ENCODE results near the gene TRIM46.
"Not testable (repeated sequence)": the region's sequence is repeated elsewhere in the genome, so short reads cannot be mapped to it uniquely, and the experiment has no call there.

TRIM46 gene

DNA sequence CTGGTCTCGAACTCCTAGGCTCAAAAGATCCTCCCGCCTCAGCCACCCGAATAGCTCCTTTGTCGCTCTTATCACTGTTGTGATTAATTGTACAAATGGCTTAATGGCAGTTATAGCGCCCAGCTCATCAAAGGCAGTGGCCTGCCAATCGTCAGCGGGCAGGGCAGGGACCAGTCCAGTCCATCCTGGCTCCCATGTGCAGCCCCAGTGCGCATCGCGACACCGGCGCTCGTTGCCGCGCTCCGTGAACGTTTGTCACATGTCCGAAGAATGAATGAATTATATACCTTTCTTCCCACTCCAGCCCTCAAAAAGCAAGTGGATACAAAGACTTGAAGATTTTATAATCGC lies 53.2 kb downstream of the TRIM46 start:
- TF ChIP-seq, protein P1, sequence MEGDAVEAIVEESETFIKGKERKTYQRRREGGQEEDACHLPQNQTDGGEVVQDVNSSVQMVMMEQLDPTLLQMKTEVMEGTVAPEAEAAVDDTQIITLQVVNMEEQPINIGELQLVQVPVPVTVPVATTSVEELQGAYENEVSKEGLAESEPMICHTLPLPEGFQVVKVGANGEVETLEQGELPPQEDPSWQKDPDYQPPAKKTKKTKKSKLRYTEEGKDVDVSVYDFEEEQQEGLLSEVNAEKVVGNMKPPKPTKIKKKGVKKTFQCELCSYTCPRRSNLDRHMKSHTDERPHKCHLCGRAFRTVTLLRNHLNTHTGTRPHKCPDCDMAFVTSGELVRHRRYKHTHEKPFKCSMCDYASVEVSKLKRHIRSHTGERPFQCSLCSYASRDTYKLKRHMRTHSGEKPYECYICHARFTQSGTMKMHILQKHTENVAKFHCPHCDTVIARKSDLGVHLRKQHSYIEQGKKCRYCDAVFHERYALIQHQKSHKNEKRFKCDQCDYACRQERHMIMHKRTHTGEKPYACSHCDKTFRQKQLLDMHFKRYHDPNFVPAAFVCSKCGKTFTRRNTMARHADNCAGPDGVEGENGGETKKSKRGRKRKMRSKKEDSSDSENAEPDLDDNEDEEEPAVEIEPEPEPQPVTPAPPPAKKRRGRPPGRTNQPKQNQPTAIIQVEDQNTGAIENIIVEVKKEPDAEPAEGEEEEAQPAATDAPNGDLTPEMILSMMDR (IDR thresholded peaks at IDR 0.05): no peak
- Histone ChIP-seq H3K9me3 (no peaks in the 10 kb centered on the region), H3K36me3 (no peaks in the 10 kb centered on the region), H3K4me3 (ENCODE audit: low read depth in 1 of 2, low read length in 1 of 2) (peak overlapping the region; percentile 78), H3K27me3 (no peaks in the 10 kb centered on the region), H3K4me1 (ENCODE audit: control insufficient read depth in 1 of 2, insufficient read depth in 1 of 2, low read depth in 1 of 2, low read length in 1 of 2) (peaks cover 62 to 72% of the 10 kb centered on the region in 2 experiments), H3K27ac (peak overlapping the region; percentile 80)

DNA sequence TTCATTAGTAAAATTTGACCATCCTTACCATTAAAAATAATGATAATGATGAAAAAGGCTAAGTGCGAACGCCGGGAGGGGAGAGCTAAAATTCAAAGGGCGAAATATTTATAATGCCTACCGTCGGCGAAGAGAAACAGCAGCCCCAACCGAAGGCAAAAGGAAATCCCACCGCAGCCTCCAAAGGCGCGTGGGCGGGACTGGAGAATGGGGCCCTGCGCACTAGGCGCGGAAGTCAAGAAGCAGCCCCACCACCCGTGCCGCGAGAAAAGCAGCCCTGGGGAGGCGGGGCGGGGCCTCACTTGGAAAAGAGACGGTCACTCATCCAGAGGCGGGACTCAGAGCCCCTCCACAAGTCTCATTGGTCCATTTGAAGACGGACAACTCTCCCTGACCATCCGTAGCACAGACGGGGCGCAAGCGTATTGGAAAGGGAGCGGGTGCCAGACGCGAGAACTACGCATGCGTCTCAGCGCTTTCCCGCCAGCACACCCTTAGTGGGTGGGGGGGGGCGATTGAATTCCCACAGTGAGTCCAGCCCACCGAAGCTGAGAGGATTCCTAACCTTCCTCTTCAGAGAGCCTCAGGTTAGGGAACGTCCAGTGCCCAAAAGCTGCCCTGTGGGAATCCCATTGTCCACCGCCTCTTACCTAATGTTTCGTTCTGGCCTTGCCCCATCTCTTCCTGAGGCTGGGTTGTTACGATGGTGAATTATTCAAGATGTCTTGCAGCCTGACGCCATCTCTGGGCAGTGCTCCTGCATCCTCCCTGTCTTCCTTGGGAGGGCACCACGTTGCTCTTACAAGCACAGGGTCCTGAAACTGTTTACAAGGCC lies 53.8 kb downstream of the TRIM46 start:
- H3K36me3 ChIP-seq: peaks cover 3% of the 10 kb centered on the region
- H3K4me1 ChIP-seq (ENCODE audit: control insufficient read depth in 1 of 2, insufficient read depth in 1 of 2, low read depth in 1 of 2, low read length in 1 of 2): peaks cover 56 to 67% of the 10 kb centered on the region in 2 experiments
- no peaks in the 10 kb centered on the region for H3K9me3 ChIP-seq
- H3K4me3 ChIP-seq (ENCODE audit: low read depth in 1 of 2, low read length in 1 of 2): peak overlapping the region; percentile 78
- peak overlapping the region; percentile 80 for H3K27ac ChIP-seq
- TF ChIP-seq, protein P1 (IDR thresholded peaks at IDR 0.05): peak; percentile 50
- H3K27me3 ChIP-seq: no peaks in the 10 kb centered on the region

DNA sequence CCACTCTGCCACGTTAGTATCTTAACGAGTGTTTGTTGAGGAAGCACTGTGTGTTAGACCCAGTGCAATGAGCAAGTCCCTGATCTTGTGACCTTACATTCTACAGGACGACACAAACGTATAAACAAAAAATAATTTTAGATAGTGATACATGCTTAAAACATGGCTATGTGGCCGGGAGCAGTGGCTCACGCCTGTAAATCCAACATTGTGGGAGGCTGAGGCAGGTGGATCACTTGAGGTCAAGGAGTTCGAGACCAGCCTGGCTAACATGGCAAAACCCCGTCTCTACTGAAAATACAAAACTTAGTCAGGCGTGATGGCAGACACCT lies 54.4 kb downstream of the TRIM46 start:
- H3K36me3 ChIP-seq: peaks cover 7% of the 10 kb centered on the region
- no peaks in the 10 kb centered on the region for H3K9me3 ChIP-seq
- H3K27ac ChIP-seq: peak overlapping the region; percentile 80
- TF ChIP-seq, protein P1 (IDR thresholded peaks at IDR 0.05): no peak
- peak overlapping the region; percentile 78 for H3K4me3 ChIP-seq (ENCODE audit: low read depth in 1 of 2, low read length in 1 of 2)
- H3K4me1 ChIP-seq (ENCODE audit: control insufficient read depth in 1 of 2, insufficient read depth in 1 of 2, low read depth in 1 of 2, low read length in 1 of 2): peaks cover 50 to 62% of the 10 kb centered on the region in 2 experiments
- no peaks in the 10 kb centered on the region for H3K27me3 ChIP-seq

DNA sequence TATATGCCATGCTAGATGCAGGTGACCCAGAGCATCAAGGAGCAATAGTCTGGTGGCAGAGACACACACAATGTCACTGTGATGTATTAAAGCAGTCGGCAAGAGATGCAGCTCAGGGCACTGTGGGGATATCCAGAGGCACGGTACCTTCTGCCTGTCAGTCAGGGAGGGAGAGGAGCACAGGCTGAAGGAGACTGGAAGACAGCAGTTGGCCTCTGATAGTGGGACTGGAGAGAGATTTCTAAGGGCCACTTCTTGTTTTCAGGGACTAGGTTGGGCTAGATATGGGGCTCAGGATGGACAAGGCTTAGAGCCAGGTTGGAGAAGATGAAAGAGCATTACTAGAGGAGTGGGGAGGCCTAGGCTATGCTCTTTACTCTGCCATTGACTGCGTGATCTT lies 57.7 kb downstream of the TRIM46 start:
- Histone ChIP-seq H3K27ac (peak overlapping the region; percentile 14), H3K4me1 (ENCODE audit: control insufficient read depth in 1 of 2, insufficient read depth in 1 of 2, low read depth in 1 of 2, low read length in 1 of 2) (peaks cover 34 to 45% of the 10 kb centered on the region in 2 experiments)
- not testable (repeated sequence) for H3K9me3 ChIP-seq

DNA sequence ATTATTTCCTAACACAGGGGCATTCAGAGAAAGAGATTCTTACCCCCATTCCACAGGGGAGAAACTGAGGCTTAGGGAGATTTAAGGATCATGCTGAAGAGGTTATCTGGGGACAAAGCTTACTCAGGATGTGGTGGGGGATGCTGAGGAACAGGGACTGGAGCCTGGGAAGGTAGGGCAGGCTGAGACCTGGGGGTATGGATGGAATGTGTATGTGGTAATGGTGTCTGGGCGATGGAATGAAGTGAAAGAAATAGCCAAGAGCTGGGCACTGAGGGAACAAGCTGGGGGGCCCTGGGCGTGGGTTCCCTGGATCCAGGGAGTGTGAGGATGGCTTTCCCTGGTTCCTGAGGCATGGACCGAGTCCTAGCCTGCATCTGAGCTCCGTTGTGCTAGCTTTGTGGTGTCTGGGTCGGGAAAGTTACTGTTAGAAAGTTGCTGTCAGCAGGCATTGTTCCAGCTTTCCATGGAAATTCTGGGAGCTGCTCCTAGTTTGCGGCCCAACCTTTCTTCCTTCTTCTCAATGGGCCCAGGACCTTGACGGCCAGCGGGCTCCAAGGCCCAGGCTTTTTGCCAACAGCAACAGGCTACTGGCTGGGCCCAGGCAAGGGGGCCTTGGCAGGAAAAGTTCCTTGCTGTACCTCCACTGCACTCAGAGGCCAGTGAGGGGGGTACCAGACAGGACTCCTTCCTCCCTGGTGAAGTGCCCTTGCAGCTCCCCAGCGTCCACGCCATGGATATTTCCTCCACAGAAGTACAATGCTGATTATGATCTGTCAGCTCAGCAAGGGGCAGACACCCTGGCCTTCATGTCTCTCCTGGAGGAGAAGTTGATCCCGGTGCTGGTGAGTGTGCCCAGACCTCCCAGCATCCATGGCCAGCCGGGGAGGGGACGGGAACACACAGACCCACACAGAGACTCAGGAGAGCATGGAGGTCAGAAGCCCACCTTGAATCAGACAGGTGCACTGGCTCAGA lies 58.6 kb downstream of the TRIM46 start:
- H3K27ac ChIP-seq: peak overlapping the region; percentile 35
- H3K9me3 ChIP-seq; H3K4me3 ChIP-seq (ENCODE audit: low read depth in 1 of 2, low read length in 1 of 2); H3K27me3 ChIP-seq: not testable (repeated sequence)
- H3K36me3 ChIP-seq: peaks cover 29% of the 10 kb centered on the region
- H3K4me1 ChIP-seq (ENCODE audit: control insufficient read depth in 1 of 2, insufficient read depth in 1 of 2, low read depth in 1 of 2, low read length in 1 of 2): peaks cover 33 to 45% of the 10 kb centered on the region in 2 experiments

More for the DNA sequence above, 57.7 kb downstream of the TRIM46 start:
- not testable (repeated sequence) for H3K4me3 ChIP-seq (ENCODE audit: low read depth in 1 of 2, low read length in 1 of 2); H3K27me3 ChIP-seq
- peaks cover 19% of the 10 kb centered on the region for H3K36me3 ChIP-seq

DNA sequence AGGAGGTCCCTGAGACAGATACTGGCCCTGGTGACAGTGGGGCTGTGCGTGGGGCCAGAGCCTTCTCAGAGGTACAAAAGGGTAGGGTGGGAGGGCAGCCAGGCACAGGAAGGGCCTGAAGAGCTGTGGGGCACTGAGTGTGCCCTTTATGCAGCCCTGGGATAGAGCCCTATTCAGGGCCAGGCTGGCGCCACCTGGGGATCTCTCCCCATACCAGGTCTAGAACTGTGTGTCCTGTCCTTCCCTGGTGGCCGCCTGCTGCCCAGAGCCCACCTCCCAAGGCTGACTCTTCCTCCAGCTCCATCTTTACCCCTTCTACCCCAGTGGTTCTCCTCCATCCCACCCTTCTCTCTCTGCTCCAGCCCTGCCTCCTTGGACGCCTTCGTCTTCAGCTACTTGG lies 59.9 kb downstream of the TRIM46 start:
- H3K27me3 ChIP-seq; H3K9me3 ChIP-seq; H3K4me3 ChIP-seq (ENCODE audit: low read depth in 1 of 2, low read length in 1 of 2): not testable (repeated sequence)
- H3K36me3 ChIP-seq: peaks cover 40% of the 10 kb centered on the region
- peak overlapping the region; percentile 35 for H3K27ac ChIP-seq
- peaks cover 33 to 44% of the 10 kb centered on the region in 2 experiments for H3K4me1 ChIP-seq (ENCODE audit: control insufficient read depth in 1 of 2, insufficient read depth in 1 of 2, low read depth in 1 of 2, low read length in 1 of 2)

Data from neutrophil (primary cell).